Osteoblast (primary cell): ENCODE results near the gene MSRB1. TPM values are rescaled to one million over a fixed set of nuclear protein-coding genes. Genes with fewer than 3 reads are reported as not detected.

Experiments
- DNase-seq: peaks from one replicate; pipeline ENCODE4 v3.0.0; 2011; ENCODE audit warnings: low spot score, mixed read lengths; ENCODE audit not compliant: insufficient read length; ENCODE audit errors: missing footprints
- H2AFZ ChIP-seq: 2 replicates; pipeline ENCODE4 v1.6.0; 2011; ENCODE audit warnings: mild to moderate bottlenecking, low read length
- H3K27ac ChIP-seq: 2 replicates; pipeline ENCODE4 v1.5.1; 2011; ENCODE audit warnings: mild to moderate bottlenecking, low read depth, low read length, moderate library complexity
- H3K27me3 ChIP-seq: 2 replicates; pipeline ENCODE4 v1.6.0; 2012; ENCODE audit warnings: mild to moderate bottlenecking, control low read depth, inconsistent platforms, low read length, moderate library complexity; ENCODE audit not compliant: insufficient read depth
- H3K36me3 ChIP-seq: 2 replicates; pipeline ENCODE4 v1.5.1; 2011; ENCODE audit warnings: mild to moderate bottlenecking, low read length, control low read depth, moderate library complexity; ENCODE audit not compliant: insufficient read depth
- H3K4me1 ChIP-seq: 2 replicates; pipeline ENCODE4 v1.5.1; 2011; ENCODE audit warnings: mild to moderate bottlenecking, low read length, control low read depth, moderate library complexity; ENCODE audit not compliant: insufficient read depth
- H3K4me2 ChIP-seq: 2 replicates; pipeline ENCODE4 v1.6.0; 2011; ENCODE audit warnings: mild to moderate bottlenecking, low read length; ENCODE audit not compliant: insufficient read depth
- H3K4me3 ChIP-seq: fragments of 200-600 bp; sonication (generic); 3 replicates; pipeline ENCODE4 v1.5.1; 2012; ENCODE audit warnings: mild to moderate bottlenecking, low read length, inconsistent platforms; ENCODE audit not compliant: insufficient read depth
- H3K79me2 ChIP-seq: 2 replicates; pipeline ENCODE4 v1.6.0; 2012; ENCODE audit warnings: mild to moderate bottlenecking, low read length, control low read depth, inconsistent platforms; ENCODE audit not compliant: insufficient read depth
- H3K9me3 ChIP-seq: 2 replicates; pipeline ENCODE4 v1.5.1; 2011; ENCODE audit warnings: low read depth, low read length, control low read depth
- H4K20me1 ChIP-seq: 2 replicates; pipeline ENCODE4 v1.6.0; 2012; ENCODE audit warnings: mild to moderate bottlenecking, low read length, control low read depth; ENCODE audit not compliant: insufficient read depth
- total RNA-seq: library from RNA; depleted of rRNA; stranded (reverse); fragments of >200 nt; gene quantifications from 2 replicates; pipeline ENCODE4 v1.2.3, GENCODE V29; 2012
- TF ChIP-seq, protein P1 (sequence below): IDR thresholded peaks from 2 replicates; pipeline ENCODE4 v1.5.1; 2011; ENCODE audit warnings: mild to moderate bottlenecking, low read depth, low read length, moderate library complexity; ENCODE audit errors: extremely low read depth

MSRB1 gene
- total RNA-seq, 1 donor, result 18.1 TPM

DNA sequence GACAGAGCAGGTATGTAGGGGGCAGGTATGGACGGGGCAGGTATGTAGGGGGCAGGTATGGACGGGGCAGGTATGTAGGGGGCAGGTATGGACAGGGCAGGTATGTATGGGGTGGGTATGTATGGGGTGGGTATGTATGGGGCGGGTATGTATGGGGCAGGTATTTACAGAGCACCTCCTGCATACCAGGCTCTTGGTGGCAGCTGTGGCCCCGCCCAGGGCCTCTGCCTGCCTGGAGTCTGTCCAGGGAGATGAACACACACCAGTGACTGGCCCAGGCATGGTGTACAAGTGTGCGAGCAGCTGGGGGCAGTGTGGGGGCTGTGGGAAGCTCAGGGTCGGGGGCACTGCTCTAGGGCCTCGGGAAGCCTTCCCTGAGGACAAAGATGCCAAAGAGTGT, 7.0 kb upstream of the MSRB1 start:
- TF ChIP-seq, protein P1, sequence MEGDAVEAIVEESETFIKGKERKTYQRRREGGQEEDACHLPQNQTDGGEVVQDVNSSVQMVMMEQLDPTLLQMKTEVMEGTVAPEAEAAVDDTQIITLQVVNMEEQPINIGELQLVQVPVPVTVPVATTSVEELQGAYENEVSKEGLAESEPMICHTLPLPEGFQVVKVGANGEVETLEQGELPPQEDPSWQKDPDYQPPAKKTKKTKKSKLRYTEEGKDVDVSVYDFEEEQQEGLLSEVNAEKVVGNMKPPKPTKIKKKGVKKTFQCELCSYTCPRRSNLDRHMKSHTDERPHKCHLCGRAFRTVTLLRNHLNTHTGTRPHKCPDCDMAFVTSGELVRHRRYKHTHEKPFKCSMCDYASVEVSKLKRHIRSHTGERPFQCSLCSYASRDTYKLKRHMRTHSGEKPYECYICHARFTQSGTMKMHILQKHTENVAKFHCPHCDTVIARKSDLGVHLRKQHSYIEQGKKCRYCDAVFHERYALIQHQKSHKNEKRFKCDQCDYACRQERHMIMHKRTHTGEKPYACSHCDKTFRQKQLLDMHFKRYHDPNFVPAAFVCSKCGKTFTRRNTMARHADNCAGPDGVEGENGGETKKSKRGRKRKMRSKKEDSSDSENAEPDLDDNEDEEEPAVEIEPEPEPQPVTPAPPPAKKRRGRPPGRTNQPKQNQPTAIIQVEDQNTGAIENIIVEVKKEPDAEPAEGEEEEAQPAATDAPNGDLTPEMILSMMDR, result no peak
- Histone ChIP-seq H3K4me2 (no peak overlapping the region), H3K9me3 (no peaks in the 10 kb centered on the region)

DNA sequence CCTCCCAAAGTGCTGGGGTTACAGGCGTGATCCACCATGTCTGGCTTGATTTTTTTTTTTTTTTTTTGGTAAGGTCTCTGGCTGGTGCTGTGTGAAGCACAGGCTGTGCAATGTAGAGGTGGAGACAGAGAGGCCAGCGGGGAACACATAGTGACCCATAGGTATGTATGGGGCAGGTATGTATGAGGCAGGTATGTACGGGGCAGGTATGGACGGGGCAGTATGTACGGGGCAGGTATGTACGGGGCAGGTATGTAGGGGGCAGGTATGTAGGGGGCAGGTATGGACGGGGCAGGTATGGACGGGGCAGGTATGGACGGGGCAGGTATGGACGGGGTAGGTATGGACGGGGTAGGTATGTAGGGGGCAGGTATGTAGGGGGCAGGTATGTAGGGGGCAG, 6.5 kb upstream of the MSRB1 start:
- Histone ChIP-seq H3K36me3 (no peaks in the 10 kb centered on the region), H3K4me1 (no peaks in the 10 kb centered on the region), H3K27me3 (no peaks in the 10 kb centered on the region), H3K4me3 (no peak overlapping the region), H4K20me1 (no peaks in the 10 kb centered on the region), H3K9me3 (no peaks in the 10 kb centered on the region), H2AFZ (no peak overlapping the region), H3K79me2 (no peaks in the 10 kb centered on the region), H3K4me2 (no peak overlapping the region), H3K27ac (no peak overlapping the region)
- no peak for DNase-seq
- TF ChIP-seq, protein P1, result no peak

More for the DNA sequence above, 7.0 kb upstream of the MSRB1 start:
- Histone ChIP-seq H4K20me1 (no peaks in the 10 kb centered on the region), H3K36me3 (no peaks in the 10 kb centered on the region), H3K4me3 (no peak overlapping the region), H3K27me3 (no peaks in the 10 kb centered on the region), H2AFZ (no peak overlapping the region), H3K79me2 (no peaks in the 10 kb centered on the region), H3K27ac (no peak overlapping the region), H3K4me1 (no peaks in the 10 kb centered on the region)
- DNase-seq, result peak; percentile 29

DNA sequence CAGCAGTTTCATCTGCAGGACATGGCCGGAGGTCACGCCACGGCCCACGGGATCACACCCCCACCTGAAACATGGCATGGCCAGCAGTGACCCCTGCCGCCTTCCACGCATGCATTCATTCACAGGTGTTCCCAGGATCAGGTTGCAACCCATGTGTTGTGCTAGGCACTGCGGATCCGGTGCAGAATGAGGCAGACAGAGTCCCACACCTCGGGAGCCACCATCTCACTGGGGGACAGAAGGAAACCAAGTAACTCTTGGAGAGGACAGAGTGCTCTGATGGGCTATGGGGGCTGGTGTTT, 4.3 kb upstream of the MSRB1 start:
- DNase-seq, result no peak
- Histone ChIP-seq H2AFZ (no peak overlapping the region), H3K4me1 (peaks cover 7% of the 10 kb centered on the region), H3K9me3 (no peaks in the 10 kb centered on the region), H3K36me3 (no peaks in the 10 kb centered on the region), H3K27me3 (no peaks in the 10 kb centered on the region), H3K4me2 (no peak overlapping the region), H3K79me2 (no peaks in the 10 kb centered on the region), H3K4me3 (no peak overlapping the region), H3K27ac (no peak overlapping the region), H4K20me1 (no peaks in the 10 kb centered on the region)
- TF ChIP-seq, protein P1, result no peak

DNA sequence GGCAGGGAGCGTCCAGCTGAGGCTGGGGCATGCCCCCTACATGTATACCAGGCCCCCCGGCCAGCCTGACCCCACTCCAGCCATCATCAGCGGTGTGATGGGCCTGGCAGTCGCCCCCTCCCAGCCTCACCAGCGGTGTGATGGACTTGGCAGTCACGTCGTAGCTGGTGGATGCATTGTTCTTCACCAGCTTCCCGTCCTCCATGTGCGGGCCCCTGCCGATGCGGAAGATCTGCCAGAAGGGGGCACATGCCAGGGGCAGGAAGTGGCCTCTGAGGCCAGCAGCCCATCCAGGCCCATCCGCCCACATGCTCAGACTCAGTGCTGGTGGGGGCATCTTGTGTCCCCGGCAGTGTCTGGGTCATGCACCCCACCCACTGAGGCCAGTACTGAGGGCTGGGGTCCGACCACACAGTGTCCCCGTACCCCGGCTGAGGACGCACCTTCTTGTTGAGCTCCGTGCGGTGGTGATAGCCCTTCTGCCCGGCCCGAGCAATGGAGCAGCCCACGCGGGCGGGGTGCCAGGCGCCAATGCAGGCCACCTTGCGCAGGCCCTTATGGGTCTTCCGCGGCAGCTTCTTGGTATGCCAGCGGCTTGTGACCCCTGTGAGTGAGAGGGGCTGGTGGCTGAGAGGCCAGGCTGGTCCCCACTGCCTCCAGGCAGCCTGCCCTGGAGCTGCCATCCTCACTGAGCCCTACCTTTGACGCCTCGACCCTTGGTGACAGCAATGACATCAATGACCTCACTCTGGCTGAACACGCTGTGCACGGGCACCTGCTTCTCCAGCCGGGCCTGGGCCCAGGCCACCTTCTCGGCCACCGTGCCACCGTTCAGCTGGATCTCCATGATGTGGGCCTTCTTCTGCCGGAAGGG, 3.7 kb upstream of the MSRB1 start:
- Histone ChIP-seq H3K9me3 (no peaks in the 10 kb centered on the region), H2AFZ (no peak overlapping the region), H4K20me1 (no peaks in the 10 kb centered on the region), H3K27ac (no peak overlapping the region), H3K4me3 (no peak overlapping the region), H3K4me1 (peaks cover 10% of the 10 kb centered on the region), H3K36me3 (no peaks in the 10 kb centered on the region), H3K79me2 (no peaks in the 10 kb centered on the region), H3K27me3 (no peaks in the 10 kb centered on the region), H3K4me2 (no peak overlapping the region)
- peak; percentile 66 for DNase-seq
- TF ChIP-seq, protein P1, result no peak
